ENCODE data around the gene CNR1. TPM values are rescaled to one million over a fixed set of nuclear protein-coding genes. Genes with fewer than 3 reads are reported as not detected.

Gene CNR1
- total and polyA plus RNA-seq, 4 donors, result 0.85 to 18.3 (median 5.5) TPM

Other genes starting within 250 kb of the CNR1 start
- gene SPACA1, start 118.5 kb downstream of the CNR1 start, total RNA-seq, result not detected
- not detected for gene SPACA1, start 118.5 kb downstream of the CNR1 start, polyA plus RNA-seq